Muscle of arm (tissue), 12 donors: ENCODE results near the gene PDE1A. TPM values are rescaled to one million over a fixed set of nuclear protein-coding genes. Genes with fewer than 3 reads are reported as not detected.

Experiments used
- DNase-seq: peaks from one replicate; pipeline ENCODE4 v3.0.0-alpha.2; 2013
- polyA plus RNA-seq, 12 donors: library from polyadenylated mRNA; unstranded; fragments of 120-200 nt; gene quantifications; one replicate each; pipeline ENCODE4 v1.2.1, GENCODE V29; 2013; ENCODE audit not compliant: insufficient read length in 12 of 12

PDE1A gene
- polyA plus RNA-seq, 12 donors: 6.5 to 16.5 (median 11.1) TPM; not detected in 1

DNA sequence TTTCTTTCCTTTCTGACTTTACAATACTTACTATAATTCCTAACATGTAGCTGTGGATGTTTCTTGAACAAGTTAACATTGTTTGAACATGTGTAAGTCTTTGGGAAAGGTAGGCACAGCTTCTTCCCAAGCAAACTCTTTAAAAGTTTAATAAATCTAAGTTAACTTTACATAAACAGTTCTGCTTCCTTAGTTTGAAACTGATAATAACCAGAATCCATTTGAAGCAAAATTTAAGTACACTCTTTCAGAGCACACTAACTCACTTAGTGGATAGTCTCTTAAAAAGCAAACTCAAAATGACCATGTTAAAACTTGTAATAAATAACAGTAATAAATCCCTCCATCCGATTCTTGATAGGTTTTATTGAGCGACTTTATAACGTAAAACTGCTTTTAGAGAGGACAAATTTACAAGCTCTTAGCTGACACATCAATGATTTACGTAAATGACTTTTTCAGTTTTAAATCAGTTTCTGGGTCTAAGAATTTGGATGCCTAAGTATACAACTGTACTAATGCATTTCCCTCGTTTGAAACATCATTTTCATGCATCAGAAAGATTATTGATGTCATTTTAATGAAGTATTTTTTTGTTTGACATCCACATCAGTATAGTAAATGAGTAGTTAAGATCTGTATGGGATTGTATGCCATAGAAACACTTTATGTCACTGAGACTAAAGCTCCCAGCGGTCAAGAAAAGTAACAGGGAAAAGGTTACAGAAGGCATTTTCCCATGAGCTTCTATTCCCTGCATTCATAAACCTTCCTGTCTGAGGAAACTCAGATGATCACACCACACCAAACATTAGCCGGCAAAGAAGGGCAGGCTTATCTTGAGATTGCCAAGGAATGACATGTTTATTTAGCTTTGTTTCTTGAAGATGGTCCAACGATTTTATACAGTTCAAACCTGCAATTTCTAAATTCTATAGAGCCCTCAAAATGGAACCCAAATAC lies 67.5 kb downstream of the PDE1A start:
- no peak for DNase-seq

GRCh38 chr2:182358601-182359000 lies 68.2 kb downstream of the PDE1A start:
- no peak for DNase-seq

GRCh38 chr2:182355815-182356214 lies 71.0 kb downstream of the PDE1A start:
- no peak for DNase-seq

GRCh38 chr2:182351427-182351826 lies 75.4 kb downstream of the PDE1A start:
- DNase-seq: no peak

DNA sequence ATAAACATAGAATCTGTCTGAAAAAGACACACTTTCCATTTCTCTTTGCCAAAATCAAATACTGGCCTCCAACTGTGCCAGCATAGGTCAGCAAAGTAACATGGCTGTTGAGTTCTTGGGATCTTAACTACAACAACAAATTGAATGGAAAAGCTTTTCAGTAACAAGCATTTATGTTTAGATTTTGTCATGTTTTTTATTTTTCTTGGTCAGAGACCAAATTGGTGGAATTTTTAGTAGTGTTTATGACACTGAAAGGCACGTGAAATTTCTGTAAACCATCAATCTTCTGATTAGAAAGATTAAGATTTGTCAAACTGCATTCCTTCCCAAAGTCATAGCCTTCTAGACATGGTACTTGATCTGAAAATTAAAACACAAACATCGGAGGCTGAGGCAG lies 77.6 kb downstream of the PDE1A start:
- DNase-seq: no peak

GRCh38 chr2:182345384-182345783 lies 81.5 kb downstream of the PDE1A start:
- no peak for DNase-seq

GRCh38 chr2:182330451-182331305 lies 96.2 kb downstream of the PDE1A start:
- no peak for DNase-seq

- DNase-seq: no peak
Observed at GRCh38 chr2:182324665-182325064, 102.2 kb downstream of the PDE1A start.

- DNase-seq: no peak
Observed at GRCh38 chr2:182321096-182321495, 105.7 kb downstream of the PDE1A start.

GRCh38 chr2:182319556-182320505 lies 107.0 kb downstream of the PDE1A start:
- no peak for DNase-seq

- DNase-seq: no peak
Observed at GRCh38 chr2:182318466-182319220, 108.2 kb downstream of the PDE1A start.

GRCh38 chr2:182316950-182317349 lies 109.9 kb downstream of the PDE1A start:
- DNase-seq: peak; percentile 51

GRCh38 chr2:182302972-182303371 lies 123.9 kb downstream of the PDE1A start:
- DNase-seq: no peak

DNA sequence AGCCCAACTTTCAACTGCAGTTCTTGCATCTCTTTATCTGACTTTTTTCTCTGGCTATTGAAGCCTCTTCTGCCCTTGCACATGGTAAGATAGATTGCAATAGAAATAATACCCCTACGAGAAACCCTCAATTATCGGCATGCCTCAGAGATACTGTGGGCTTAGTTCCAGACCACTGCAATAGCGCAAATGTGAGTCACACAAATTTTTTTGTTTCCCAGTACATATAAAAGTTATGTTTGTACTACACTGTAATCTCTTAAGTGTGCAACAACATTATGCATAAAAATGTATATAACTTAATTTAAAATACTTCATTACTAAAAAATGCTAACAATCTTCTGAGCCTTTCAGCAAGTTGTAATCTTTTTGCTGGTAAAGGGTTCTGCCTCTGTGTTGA lies 124.7 kb downstream of the PDE1A start:
- no peak for DNase-seq

- no peak for DNase-seq
Observed at GRCh38 chr2:182301093-182301492, 125.7 kb downstream of the PDE1A start.

GRCh38 chr2:182300608-182301007 lies 126.2 kb downstream of the PDE1A start:
- no peak for DNase-seq

- no peak for DNase-seq
Observed at GRCh38 chr2:182299632-182300031, 127.2 kb downstream of the PDE1A start.

GRCh38 chr2:182298456-182298855 lies 128.4 kb downstream of the PDE1A start:
- no peak for DNase-seq

DNA sequence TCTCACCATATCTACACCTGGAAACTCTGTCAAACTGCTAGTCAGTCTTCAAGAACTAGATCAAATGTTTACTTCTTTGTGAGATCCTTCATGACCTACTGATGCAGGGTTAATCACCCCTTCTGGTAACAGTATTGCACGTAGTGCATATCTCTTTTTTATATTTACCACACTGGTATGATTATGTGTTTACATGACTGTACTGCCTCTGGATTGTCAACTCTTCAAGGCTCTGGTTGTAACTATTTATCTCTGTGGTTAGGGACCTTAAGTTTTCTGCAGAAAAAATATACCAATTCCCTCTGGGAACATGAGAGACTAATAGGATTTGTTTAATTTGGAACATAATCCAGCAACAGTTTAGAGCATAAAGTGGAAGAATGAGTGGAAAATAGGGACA lies 135.5 kb downstream of the PDE1A start:
- no peak for DNase-seq

- DNase-seq: no peak
Observed at GRCh38 chr2:182283512-182283911, 143.3 kb downstream of the PDE1A start.

- peak; percentile 13 for DNase-seq
Observed at GRCh38 chr2:182281276-182281675, 145.6 kb downstream of the PDE1A start.
